AG09319 (cell line): ENCODE results near the gene PLCH1.

Source experiments
- DNase-seq: peaks from one replicate; pipeline ENCODE4 v3.0.0-alpha.2; 2010; ENCODE audit warnings: low read depth; ENCODE audit errors: extremely low read depth
- CTCF ChIP-seq: IDR thresholded peaks from 2 replicates; pipeline ENCODE4 v1.5.1; 2011; ENCODE audit warnings: low read depth, mild to moderate bottlenecking, inconsistent platforms, low read length, moderate library complexity

Gene PLCH1

GRCh38 chr3:155744626-155745324, at the start of gene PLCH1:
PLCH1 (minus strand) TSS chr3:155745071; CDS start chr3:155704224, 40,847 bp downstream.
- DNase-seq, result peak; percentile 4
- no peak for TF ChIP-seq CTCF

- DNase-seq, result no peak
- TF ChIP-seq CTCF, result no peak
Measured at GRCh38 chr3:155792532-155792931, 47.7 kb upstream of the PLCH1 start.

- TF ChIP-seq CTCF, result no peak
- DNase-seq, result no peak
Measured at GRCh38 chr3:155791190-155791589, 46.3 kb upstream of the PLCH1 start.

GRCh38 chr3:155790272-155790925, 45.5 kb upstream of the PLCH1 start:
- no peak for DNase-seq
- no peak for TF ChIP-seq CTCF

GRCh38 chr3:155785662-155786295, 40.9 kb upstream of the PLCH1 start:
- TF ChIP-seq CTCF, result no peak

GRCh38 chr3:155782390-155782953, 37.6 kb upstream of the PLCH1 start:
- TF ChIP-seq CTCF, result no peak
- DNase-seq, result no peak

More at GRCh38 chr3:155785662-155786295, 40.9 kb upstream of the PLCH1 start:
- DNase-seq, result no peak

GRCh38 chr3:155780291-155780690, 35.4 kb upstream of the PLCH1 start:
- no peak for DNase-seq
- no peak for TF ChIP-seq CTCF
